ENCODE data around the gene TOMM40. TPM values are rescaled to one million over a fixed set of nuclear protein-coding genes. Genes with fewer than 3 reads are reported as not detected.
"Not testable (repeated sequence)": the region's sequence is repeated elsewhere in the genome, so short reads cannot be mapped to it uniquely, and the experiment has no call there.

Gene TOMM40
- total and polyA plus RNA-seq, 2 experiments from 2014 or later, result 67.9 to 83.1 TPM

- WGBS (ENCODE audit: low lambda C conversion rate, missing lambda C conversion rate), result 90% methylated on average over 6 of the region's 6 CpGs
- Histone ChIP-seq H2AFZ (no peak overlapping the region), H4K20me1 (ENCODE audit: insufficient read depth, poor library complexity, severe bottlenecking) (no peaks in the 10 kb centered on the region), H3K79me2 (no peaks in the 10 kb centered on the region), H3K4me1 (ENCODE audit: insufficient read depth) (peaks cover 6% of the 10 kb centered on the region), H3K27ac (no peak overlapping the region), H3K36me3 (replicated peaks; ENCODE audit: insufficient read depth, low read depth) (no peaks in the 10 kb centered on the region), H3K4me2 (no peak overlapping the region), H3K9me2 (replicated peaks; ENCODE audit: insufficient read depth) (no peaks in the 10 kb centered on the region), H3K4me3 (no peak overlapping the region), H3K9me3 (ENCODE audit: low read depth) (no peaks in the 10 kb centered on the region), H3K27me3 (no peaks in the 10 kb centered on the region)
- TF ChIP-seq EZH2 (IDR thresholded peaks at IDR 0.05; ENCODE audit: borderline replicate concordance), result no peak
- TF ChIP-seq EZH2phosphoT487 (IDR thresholded peaks at IDR 0.05; ENCODE audit: low read depth, severe bottlenecking, unreplicated experiment), result no peak
- TF ChIP-seq CTCF (IDR thresholded peaks at IDR 0.05; ENCODE audit: poor library complexity), result no peak
- no peak for DNase-seq (ENCODE audit: low spot score)
These were observed 4.9 kb upstream of the TOMM40 start for GRCh38 chr19:44886141-44886540.

- Histone ChIP-seq H3K79me2 (peaks cover 13% of the 10 kb centered on the region), H3K36me3 (replicated peaks; ENCODE audit: insufficient read depth, low read depth) (no peaks in the 10 kb centered on the region), H3K4me2 (no peak overlapping the region), H4K20me1 (ENCODE audit: insufficient read depth, poor library complexity, severe bottlenecking) (peaks cover 2% of the 10 kb centered on the region), H3K9me2 (replicated peaks; ENCODE audit: insufficient read depth) (no peaks in the 10 kb centered on the region), H3K27me3 (no peaks in the 10 kb centered on the region), H3K27ac (no peak overlapping the region), H2AFZ (no peak overlapping the region), H3K4me1 (ENCODE audit: insufficient read depth) (peaks cover 9% of the 10 kb centered on the region), H3K4me3 (no peak overlapping the region), H3K9me3 (ENCODE audit: low read depth) (no peaks in the 10 kb centered on the region)
- no peak for TF ChIP-seq EZH2phosphoT487 (IDR thresholded peaks at IDR 0.05; ENCODE audit: low read depth, severe bottlenecking, unreplicated experiment)
- no peak for TF ChIP-seq CTCF (IDR thresholded peaks at IDR 0.05; ENCODE audit: poor library complexity)
- no peak for TF ChIP-seq EZH2 (IDR thresholded peaks at IDR 0.05; ENCODE audit: borderline replicate concordance)
- DNase-seq (ENCODE audit: low spot score), result no peak
- 91% methylated on average over 4 of the region's 4 CpGs for WGBS (ENCODE audit: low lambda C conversion rate, missing lambda C conversion rate)
These were observed 3.4 kb upstream of the TOMM40 start for GRCh38 chr19:44887648-44888047.

GRCh38 chr19:44888335-44888734 is 2.7 kb upstream of the TOMM40 start:
- WGBS (ENCODE audit: low lambda C conversion rate, missing lambda C conversion rate), result 91% methylated on average over 5 of the region's 5 CpGs
- not testable (repeated sequence) for H3K27me3 ChIP-seq; DNase-seq (ENCODE audit: low spot score); H3K9me2 ChIP-seq (replicated peaks; ENCODE audit: insufficient read depth); H4K20me1 ChIP-seq (ENCODE audit: insufficient read depth, poor library complexity, severe bottlenecking); H3K27ac ChIP-seq; H3K4me2 ChIP-seq; H2AFZ ChIP-seq; H3K36me3 ChIP-seq (replicated peaks; ENCODE audit: insufficient read depth, low read depth); H3K9me3 ChIP-seq (ENCODE audit: low read depth); H3K4me1 ChIP-seq (ENCODE audit: insufficient read depth); H3K4me3 ChIP-seq
- H3K79me2 ChIP-seq, result peaks cover 20% of the 10 kb centered on the region

- H3K4me3 ChIP-seq, result peak overlapping the region; percentile 15
- H3K27me3 ChIP-seq, result no peaks in the 10 kb centered on the region
- peak overlapping the region; percentile 66 for H3K27ac ChIP-seq
- WGBS (ENCODE audit: low lambda C conversion rate, missing lambda C conversion rate), result 72% methylated on average over 17 of the region's 17 CpGs
- H2AFZ ChIP-seq, result no peak overlapping the region
- H4K20me1 ChIP-seq (ENCODE audit: insufficient read depth, poor library complexity, severe bottlenecking), result peaks cover 2% of the 10 kb centered on the region
- H3K4me2 ChIP-seq, result peak overlapping the region; percentile 80
- H3K9me2 ChIP-seq (replicated peaks; ENCODE audit: insufficient read depth), result no peaks in the 10 kb centered on the region
- H3K79me2 ChIP-seq, result peaks cover 21% of the 10 kb centered on the region
- peaks cover 9% of the 10 kb centered on the region for H3K4me1 ChIP-seq (ENCODE audit: insufficient read depth)
- TF ChIP-seq EZH2phosphoT487 (IDR thresholded peaks at IDR 0.05; ENCODE audit: low read depth, severe bottlenecking, unreplicated experiment) (no peak), CTCF (IDR thresholded peaks at IDR 0.05; ENCODE audit: poor library complexity) (no peak), EZH2 (IDR thresholded peaks at IDR 0.05; ENCODE audit: borderline replicate concordance) (no peak)
- no peaks in the 10 kb centered on the region for H3K9me3 ChIP-seq (ENCODE audit: low read depth)
- H3K36me3 ChIP-seq (replicated peaks; ENCODE audit: insufficient read depth, low read depth), result no peaks in the 10 kb centered on the region
- DNase-seq (ENCODE audit: low spot score), result no peak
These were observed 1.2 kb upstream of the TOMM40 start for GRCh38 chr19:44889830-44890365.

Measured in hepatocyte (in vitro differentiated cells).